ENCODE data around the gene APRT. TPM values are rescaled to one million over a fixed set of nuclear protein-coding genes. Genes with fewer than 3 reads are reported as not detected.

APRT gene
- total RNA-seq, 2 experiments from 2014 or later, result 314 TPM

DNA sequence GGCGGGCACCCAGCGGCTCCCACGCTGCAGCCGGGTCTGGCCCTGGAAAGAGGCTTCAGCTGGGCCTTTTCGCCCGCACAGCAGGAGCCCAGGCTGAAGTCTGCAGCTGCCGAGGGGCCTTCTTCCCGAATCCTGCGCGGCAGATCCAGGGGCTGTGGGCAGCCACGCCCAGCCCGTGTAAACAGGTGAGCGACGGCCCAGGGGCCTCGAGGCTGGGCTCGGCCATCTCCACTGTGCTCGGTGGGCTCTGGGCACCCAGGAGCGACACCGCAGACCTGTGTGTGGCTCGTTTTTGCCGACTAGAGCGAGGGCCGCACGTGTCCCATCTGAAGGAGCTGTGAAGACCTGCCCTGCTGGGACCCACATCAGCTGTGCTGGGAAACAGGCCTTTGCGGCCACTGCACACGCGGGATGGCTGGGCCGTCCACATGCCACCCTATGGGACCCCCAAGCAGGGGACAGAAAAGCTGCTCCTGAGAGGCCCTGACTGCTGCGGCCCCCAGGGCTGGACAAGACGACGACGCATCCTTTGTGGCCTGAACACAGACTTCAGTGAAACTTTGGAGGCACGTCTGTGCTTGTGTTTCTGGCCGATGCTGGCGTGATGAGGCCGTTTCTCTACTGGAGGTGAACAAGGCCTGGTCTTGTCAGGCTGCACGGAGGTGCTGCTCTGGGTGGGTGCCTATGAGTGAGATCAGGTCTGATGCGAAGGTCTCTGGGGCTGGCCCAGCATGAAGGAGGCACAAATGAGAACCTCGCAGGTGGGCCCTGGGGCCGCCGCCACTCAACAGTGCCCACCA, 5.2 kb upstream of the APRT start:
- Mint-ChIP-seq H3K27me3 (ENCODE audit: low read depth) (no peaks in the 10 kb centered on the region), H3K27ac (no peak overlapping the region), H3K4me3 (no peak overlapping the region), H3K36me3 (ENCODE audit: low read depth) (no peaks in the 10 kb centered on the region), H3K4me1 (ENCODE audit: low read depth) (peaks cover 3% of the 10 kb centered on the region), H3K9me3 (no peaks in the 10 kb centered on the region)
- CTCF ChIA-PET, result interaction anchor here (8.0 kb wide), 1 partner anchor 41 kb away, joined by 45 read pairs; the partner anchor contains the start of genes GALNS and TRAPPC2L
- no peak for DNase-seq
- intact Hi-C loops (cut with micrococcal nuclease), result loop anchor here (5.0 kb wide), 1 partner anchor 105 kb away; no protein-coding TSS in a partner anchor

DNA sequence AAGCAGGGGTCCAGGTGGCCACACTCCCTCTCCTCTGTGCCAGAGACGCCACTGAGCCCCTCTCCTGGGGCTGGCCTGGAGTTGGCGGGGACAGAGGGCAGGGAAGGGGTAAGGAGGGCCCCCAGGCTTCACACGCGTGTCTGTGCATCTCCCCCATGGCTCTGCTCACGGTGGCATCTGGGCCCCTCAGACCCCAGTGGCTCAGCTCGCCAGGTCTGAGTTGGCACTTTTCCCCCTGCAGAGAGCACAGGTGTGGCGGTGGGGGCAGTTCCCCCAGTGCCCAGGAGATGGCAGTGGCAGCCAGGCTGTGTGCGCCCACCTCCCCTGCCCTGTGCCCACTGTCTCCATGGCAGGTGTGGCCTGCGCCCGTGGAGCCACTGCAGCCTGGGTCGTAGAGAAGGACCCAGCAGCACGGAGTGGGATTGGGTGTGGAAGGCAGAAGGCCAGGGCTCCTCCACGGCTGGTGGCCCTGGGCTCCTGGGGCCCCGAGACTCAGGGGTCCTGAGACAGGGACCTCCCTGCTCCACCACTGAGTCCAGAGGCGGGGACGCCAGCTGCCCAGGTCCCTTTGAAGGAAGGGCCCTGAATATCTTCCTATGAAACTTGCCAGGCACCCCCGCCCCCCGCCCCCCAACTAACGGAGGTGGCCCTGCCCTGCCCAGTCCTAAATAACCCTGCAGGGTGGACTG, 4.3 kb upstream of the APRT start:
- intact Hi-C loops (cut with micrococcal nuclease), result loop anchor here (5.0 kb wide), 1 partner anchor 106 kb away; no protein-coding TSS in a partner anchor
- no peaks in the 10 kb centered on the region for H3K9me3 Mint-ChIP-seq
- H3K4me3 Mint-ChIP-seq, result no peak overlapping the region
- H3K27ac Mint-ChIP-seq, result no peak overlapping the region
- CTCF ChIA-PET, result interaction anchor here (0.6 to 8.0 kb wide), 3 partner anchors 42 to 518 kb away, joined by 3 to 45 read pairs (median 5); partner anchors contain the start of genes GALNS and TRAPPC2L
- no peaks in the 10 kb centered on the region for H3K36me3 Mint-ChIP-seq (ENCODE audit: low read depth)
- H3K27me3 Mint-ChIP-seq (ENCODE audit: low read depth), result no peaks in the 10 kb centered on the region
- peaks cover 4% of the 10 kb centered on the region for H3K4me1 Mint-ChIP-seq (ENCODE audit: low read depth)
- DNase-seq, result peak; percentile 63

DNA sequence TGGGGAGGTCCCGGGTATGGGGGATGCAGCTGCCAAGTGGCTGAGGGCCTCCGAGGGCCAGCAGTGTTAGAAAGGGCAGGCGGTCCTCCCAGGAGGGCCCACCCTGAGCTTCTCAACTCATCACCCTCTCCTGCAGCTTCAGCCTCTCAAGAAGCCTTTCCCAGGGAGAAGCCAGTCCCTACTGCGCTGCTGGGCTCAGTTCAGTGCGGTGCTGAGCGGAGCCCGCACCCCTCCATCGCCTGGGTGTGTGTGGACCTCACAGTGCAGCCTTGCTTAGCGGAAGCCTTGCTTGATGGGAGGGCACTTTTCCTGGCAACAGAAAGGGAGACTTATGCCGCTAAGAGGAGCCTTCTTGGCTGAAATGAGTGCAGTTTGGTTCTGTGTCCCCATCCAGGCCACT, 3.5 kb upstream of the APRT start:
- H3K36me3 Mint-ChIP-seq (ENCODE audit: low read depth), result peaks cover 8% of the 10 kb centered on the region
- intact Hi-C loops (cut with micrococcal nuclease), result loop anchor here (5.0 kb wide), 1 partner anchor 107 kb away; no protein-coding TSS in a partner anchor
- no peak for DNase-seq

DNA sequence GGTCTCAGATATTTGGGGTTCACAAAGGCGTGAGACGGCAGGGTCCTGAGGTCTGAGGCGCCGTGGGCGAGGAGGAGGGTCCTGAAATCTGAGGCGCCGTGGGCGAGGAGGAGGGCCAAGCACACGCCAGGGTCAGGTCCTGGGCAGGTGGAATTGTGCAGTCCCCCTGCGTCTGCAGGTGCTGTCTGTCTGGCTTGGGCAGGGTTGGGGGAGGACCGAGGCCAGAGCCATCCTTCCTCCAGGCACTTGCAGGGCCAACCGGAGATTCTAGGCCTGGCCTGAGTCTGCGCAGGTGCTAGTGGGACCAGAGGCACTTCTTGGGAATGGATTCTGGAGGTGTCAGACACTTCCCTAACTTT, 2.4 kb upstream of the APRT start:
- H3K4me3 Mint-ChIP-seq, result no peak overlapping the region
- H3K36me3 Mint-ChIP-seq (ENCODE audit: low read depth), result peaks cover 18% of the 10 kb centered on the region
- no peaks in the 10 kb centered on the region for H3K9me3 Mint-ChIP-seq
- no peaks in the 10 kb centered on the region for H3K27me3 Mint-ChIP-seq (ENCODE audit: low read depth)
- DNase-seq, result no peak
- CTCF ChIA-PET, result interaction anchor here (0.6 to 8.0 kb wide), 2 partner anchors 44 to 127 kb away, joined by 4 to 45 read pairs; partner anchors contain the start of genes GALNS and TRAPPC2L
- H3K27ac Mint-ChIP-seq, result no peak overlapping the region
- peaks cover 16% of the 10 kb centered on the region for H3K4me1 Mint-ChIP-seq (ENCODE audit: low read depth)
- intact Hi-C loops (cut with micrococcal nuclease), result loop anchor here (5.0 kb wide), 2 partner anchors 123 to 283 kb away; no protein-coding TSS in a partner anchor

More for the DNA sequence above, 3.5 kb upstream of the APRT start:
- Mint-ChIP-seq H3K9me3 (no peaks in the 10 kb centered on the region), H3K4me1 (ENCODE audit: low read depth) (peaks cover 5% of the 10 kb centered on the region), H3K27ac (no peak overlapping the region), H3K4me3 (no peak overlapping the region), H3K27me3 (ENCODE audit: low read depth) (no peaks in the 10 kb centered on the region)
- CTCF ChIA-PET, result interaction anchor here (0.6 to 8.0 kb wide), 4 partner anchors 43 to 519 kb away, joined by 3 to 45 read pairs (median 4); partner anchors contain the start of genes GALNS and TRAPPC2L

DNA sequence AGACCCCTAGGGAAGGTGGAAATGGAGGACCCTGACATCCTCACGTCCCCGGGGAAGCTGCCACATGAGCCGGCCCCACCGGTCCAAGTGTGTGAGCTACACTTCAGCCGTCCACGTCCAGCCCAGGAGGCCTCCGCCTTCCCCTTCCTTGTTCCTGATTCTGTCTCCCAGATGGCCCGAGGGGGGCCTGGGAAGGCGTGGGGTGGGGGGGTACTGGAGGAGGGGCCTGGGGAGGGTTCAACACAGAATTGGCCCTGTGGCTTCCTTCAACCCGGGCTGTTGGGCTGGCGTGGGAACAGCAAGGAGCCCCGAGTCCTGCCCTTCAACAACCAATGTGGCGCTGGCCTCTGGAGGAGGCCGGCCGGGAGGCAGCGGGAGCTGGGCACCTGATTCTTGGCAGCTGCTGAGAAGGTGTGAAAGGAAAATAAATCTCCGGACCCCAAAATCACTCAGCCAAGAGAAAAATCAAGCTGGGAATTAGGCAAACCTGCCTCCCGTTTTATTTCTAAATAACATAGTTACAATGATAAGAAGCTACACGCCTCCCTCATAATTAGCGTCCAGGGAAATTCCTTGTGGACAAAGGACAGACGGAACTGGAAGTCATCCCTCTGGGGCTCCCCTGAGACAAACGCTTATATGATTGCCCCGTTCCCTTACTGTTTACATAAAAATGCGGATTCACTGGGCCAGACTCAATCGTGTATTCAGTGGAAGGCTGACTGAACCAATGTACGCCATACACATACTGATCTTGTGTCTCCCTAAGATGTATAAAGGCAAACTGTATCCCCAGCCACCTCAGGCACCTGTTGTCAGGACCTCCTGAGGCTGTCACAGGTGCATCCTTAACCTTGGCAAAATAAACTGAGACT, 1.8 kb upstream of the APRT start:
- H3K36me3 Mint-ChIP-seq (ENCODE audit: low read depth), result peaks cover 24% of the 10 kb centered on the region
- H3K27me3 Mint-ChIP-seq (ENCODE audit: low read depth), result no peaks in the 10 kb centered on the region
- no peaks in the 10 kb centered on the region for H3K9me3 Mint-ChIP-seq
- no peak for DNase-seq
- peaks cover 20% of the 10 kb centered on the region for H3K4me1 Mint-ChIP-seq (ENCODE audit: low read depth)
- CTCF ChIA-PET, result interaction anchor here (1.7 to 8.0 kb wide), 3 partner anchors 20 to 76 kb away, joined by 6 to 45 read pairs (median 11); partner anchors contain the start of genes GALNS and TRAPPC2L
- H3K27ac Mint-ChIP-seq, result no peak overlapping the region
- H3K4me3 Mint-ChIP-seq, result no peak overlapping the region
- intact Hi-C loops (cut with micrococcal nuclease), result loop anchor here (5.0 kb wide), 2 partner anchors 124 to 284 kb away; no protein-coding TSS in a partner anchor

DNA sequence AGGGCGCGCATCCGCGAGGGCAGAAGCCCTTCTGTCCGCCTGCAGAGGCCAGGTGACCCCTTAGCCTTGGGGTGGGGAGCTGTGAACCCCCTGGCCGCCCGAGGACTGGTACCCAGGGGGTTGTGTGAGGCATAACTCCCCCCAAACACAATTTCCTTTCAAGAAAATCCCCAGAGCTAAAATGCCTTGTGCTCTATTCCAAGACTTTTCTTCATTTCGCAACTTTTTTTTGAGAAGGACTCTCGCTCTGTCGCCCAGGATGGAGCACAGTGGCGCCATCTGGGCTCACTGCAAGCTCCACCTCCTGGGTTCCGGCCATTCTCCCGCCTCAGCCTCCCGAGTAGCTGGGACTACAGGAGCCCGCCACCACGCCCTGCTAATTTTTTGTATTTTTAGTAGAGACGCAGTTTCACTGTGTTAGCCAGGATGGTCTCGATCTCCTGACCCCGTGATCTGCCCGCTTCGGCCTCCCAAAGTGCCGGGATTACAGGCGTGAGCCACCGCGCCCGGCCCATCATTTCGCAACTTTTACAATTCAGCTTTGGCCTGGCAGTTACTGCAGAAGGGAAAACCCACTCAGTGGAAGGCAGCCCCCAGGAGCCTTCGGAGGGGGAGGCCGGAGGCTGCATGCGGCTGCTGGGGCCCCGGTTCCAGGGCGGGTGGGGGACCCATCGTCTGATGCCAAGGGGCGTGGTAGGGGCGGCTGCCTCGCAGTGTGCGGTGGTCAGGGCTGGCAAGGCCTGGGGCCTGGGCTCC, 963 bp upstream of the APRT start:
- H3K27me3 Mint-ChIP-seq (ENCODE audit: low read depth), result no peaks in the 10 kb centered on the region
- CTCF ChIA-PET, result interaction anchor here (0.6 to 8.0 kb wide), 8 partner anchors 19 to 755 kb away, joined by 3 to 45 read pairs (median 4); partner anchors contain the start of genes GALNS and TRAPPC2L
- peaks cover 31% of the 10 kb centered on the region for H3K36me3 Mint-ChIP-seq (ENCODE audit: low read depth)
- no peaks in the 10 kb centered on the region for H3K9me3 Mint-ChIP-seq
- H3K4me1 Mint-ChIP-seq (ENCODE audit: low read depth), result peaks cover 25% of the 10 kb centered on the region
- peak; percentile 58 for DNase-seq
- H3K27ac Mint-ChIP-seq, result peak overlapping the region; percentile 91
- intact Hi-C loops (cut with micrococcal nuclease), result loop anchor here (1.0 to 5.0 kb wide), 8 partner anchors 9 to 405 kb away; partner anchors contain the start of genes CDH15, CDT1, TRAPPC2L and ZNF778
- peak overlapping the region; percentile 97 for H3K4me3 Mint-ChIP-seq

DNA sequence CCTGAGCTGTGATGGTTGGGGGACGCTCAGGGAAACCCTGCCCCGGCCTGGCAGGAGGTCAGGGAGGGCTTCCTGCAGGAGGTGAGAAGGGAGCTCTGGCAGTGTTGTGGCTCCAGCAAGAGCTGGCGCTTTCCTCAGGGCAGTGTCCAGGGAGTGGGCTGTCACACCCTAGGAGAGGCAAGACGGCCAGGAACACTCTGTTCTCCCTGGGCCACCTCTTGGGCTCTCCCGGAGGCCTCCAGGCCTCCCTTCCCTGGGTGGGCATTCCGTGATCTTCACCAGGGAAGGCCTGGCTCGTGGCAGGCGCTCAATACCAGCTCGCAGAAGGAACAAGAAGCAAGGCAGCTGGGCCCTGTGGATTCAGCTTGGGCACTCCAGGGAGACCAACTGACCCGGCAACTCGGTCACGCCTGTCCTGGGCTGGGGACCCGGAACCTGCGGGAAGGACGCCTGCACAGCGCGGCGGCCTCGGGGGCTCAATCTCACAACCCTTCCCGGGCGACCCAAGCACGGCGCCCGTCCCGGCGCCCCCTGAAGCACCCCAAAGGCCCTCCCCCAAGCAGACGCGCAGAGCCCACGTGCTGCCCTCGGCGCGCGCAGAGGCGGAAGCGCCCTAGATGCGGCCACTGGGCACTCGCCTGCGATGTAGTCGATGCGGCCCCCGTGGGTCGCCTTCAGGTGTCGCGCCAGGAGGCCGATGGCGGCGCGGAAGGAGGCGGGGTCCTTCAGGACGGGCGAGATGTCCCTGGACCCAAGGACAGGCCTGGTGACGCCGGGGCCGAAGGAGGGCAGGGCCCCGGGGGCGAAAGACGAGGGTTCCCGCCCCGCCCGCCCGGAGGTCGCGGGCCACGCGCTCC, 588 bp downstream of the APRT start:
- H3K4me3 Mint-ChIP-seq, result peak overlapping the region; percentile 97
- H3K27ac Mint-ChIP-seq, result peak overlapping the region; percentile 85
- DNase-seq, result peak; percentile 53
- CTCF ChIA-PET, result interaction anchor here (0.5 to 8.0 kb wide), 9 partner anchors 9 to 107 kb away, joined by 3 to 45 read pairs (median 7); partner anchors contain the start of genes GALNS and TRAPPC2L
- H3K36me3 Mint-ChIP-seq (ENCODE audit: low read depth), result peaks cover 38% of the 10 kb centered on the region
- H3K9me3 Mint-ChIP-seq, result no peaks in the 10 kb centered on the region
- H3K27me3 Mint-ChIP-seq (ENCODE audit: low read depth), result no peaks in the 10 kb centered on the region
- peaks cover 31% of the 10 kb centered on the region for H3K4me1 Mint-ChIP-seq (ENCODE audit: low read depth)
- intact Hi-C loops (cut with micrococcal nuclease), result loop anchor here (5.0 kb wide), 2 partner anchors 126 to 286 kb away; no protein-coding TSS in a partner anchor

DNA sequence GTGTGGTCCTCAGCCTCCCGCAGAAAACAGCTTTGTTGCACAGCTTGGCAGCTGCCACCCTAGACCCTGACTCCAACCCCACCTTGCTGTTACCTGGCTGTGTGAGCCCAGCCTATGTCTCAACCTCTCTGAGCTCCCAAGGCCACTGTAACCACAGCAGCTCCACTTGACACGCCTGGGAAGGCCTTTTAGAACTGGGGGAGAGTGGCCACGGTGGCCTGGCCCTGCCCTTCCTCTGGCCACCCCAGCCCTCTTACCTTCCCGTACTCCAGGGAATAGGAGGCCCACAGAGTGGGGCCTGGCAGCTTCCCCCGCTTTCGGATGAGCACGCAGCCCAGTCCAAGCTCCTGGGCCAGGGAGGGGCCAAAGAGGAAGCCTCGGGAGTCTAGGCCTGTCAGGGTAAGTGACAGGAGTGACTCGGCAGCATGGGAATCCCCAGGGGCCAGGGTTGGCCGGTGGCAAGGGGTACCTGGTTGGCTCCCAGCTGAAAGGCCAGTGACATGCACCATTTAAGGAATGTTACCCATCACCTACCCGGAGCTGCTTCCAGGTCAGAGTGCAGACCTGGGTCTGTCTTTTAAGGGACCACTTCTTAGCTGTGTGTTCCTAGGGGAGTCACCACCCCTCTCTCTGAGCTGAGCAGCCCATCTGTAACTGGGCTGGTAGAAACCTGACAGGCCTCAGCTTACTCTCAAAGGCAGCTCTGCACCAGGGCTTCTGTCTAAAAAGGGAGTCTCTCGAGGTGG, 1.4 kb downstream of the APRT start:
- H3K4me1 Mint-ChIP-seq (ENCODE audit: low read depth), result peaks cover 32% of the 10 kb centered on the region
- intact Hi-C loops (cut with micrococcal nuclease), result loop anchor here (5.0 kb wide), 2 partner anchors 127 to 287 kb away; no protein-coding TSS in a partner anchor
- H3K4me3 Mint-ChIP-seq, result peak overlapping the region; percentile 97
- H3K9me3 Mint-ChIP-seq, result no peaks in the 10 kb centered on the region
- peaks cover 42% of the 10 kb centered on the region for H3K36me3 Mint-ChIP-seq (ENCODE audit: low read depth)
- no peaks in the 10 kb centered on the region for H3K27me3 Mint-ChIP-seq (ENCODE audit: low read depth)
- H3K27ac Mint-ChIP-seq, result peak overlapping the region; percentile 85
- CTCF ChIA-PET, result interaction anchor here (0.5 to 2.5 kb wide), 8 partner anchors 14 to 103 kb away, joined by 3 to 13 read pairs (median 4); no protein-coding TSS in a partner anchor
- peak; percentile 73 for DNase-seq

DNA sequence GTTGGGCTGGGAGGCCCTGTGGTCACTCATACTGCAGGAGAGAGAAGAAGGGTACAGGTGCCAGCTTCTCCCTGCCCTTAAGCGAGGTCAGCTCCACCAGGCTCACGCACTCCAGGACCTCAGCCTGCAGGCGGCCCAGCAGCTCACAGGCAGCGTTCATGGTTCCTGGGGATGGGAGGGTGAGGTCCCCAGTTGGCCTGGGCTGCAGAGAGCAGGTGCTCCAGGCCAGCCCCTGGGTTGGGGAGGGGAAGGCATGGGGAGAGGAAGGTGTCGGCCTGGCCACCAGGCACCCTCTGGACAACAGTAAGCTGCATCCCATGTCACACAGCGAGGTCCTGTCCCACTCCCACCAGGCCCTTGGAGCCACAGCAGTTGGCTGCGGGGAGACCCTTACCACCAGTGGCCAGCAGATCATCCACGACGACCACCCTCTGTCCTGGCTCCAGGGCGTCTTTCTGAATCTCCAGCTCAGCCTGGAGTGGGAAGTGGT, 2.0 kb downstream of the APRT start:
- Mint-ChIP-seq H3K4me1 (ENCODE audit: low read depth) (peaks cover 32% of the 10 kb centered on the region), H3K27me3 (ENCODE audit: low read depth) (no peaks in the 10 kb centered on the region), H3K4me3 (peak overlapping the region; percentile 97), H3K27ac (peak overlapping the region; percentile 85), H3K9me3 (no peaks in the 10 kb centered on the region), H3K36me3 (ENCODE audit: low read depth) (peaks cover 44% of the 10 kb centered on the region)
- no peak for DNase-seq
- intact Hi-C loops (cut with micrococcal nuclease), result loop anchor here (5.0 kb wide), 2 partner anchors 128 to 288 kb away; no protein-coding TSS in a partner anchor
- CTCF ChIA-PET, result interaction anchor here (0.9 to 2.5 kb wide), 6 partner anchors 13 to 73 kb away, joined by 3 to 13 read pairs (median 5); no protein-coding TSS in a partner anchor

Data from activated naive CD4-positive, alpha-beta T cell treated with anti-CD3 and anti-CD28 coated beads for 36 hours (primary cell).